Activated CD8-positive, alpha-beta T cell treated with anti-CD3 and anti-CD28 coated beads for 36 hours (primary cell): ENCODE results near the gene SH3BGR. TPM values are rescaled to one million over a fixed set of nuclear protein-coding genes. Genes with fewer than 3 reads are reported as not detected.

Experiments used
- ATAC-seq: fragments of 200-7000 bp; cut with Tn5 transposase; one replicate; pipeline ENCODE4 v1.10.0; 2021; ENCODE audit warnings: mild to moderate bottlenecking, moderate library complexity
- CTCF ChIA-PET: fragments of 350-600 bp; sonication (Branson Sonifier 250); formaldehyde crosslinking; loops from one replicate; lab custom pipeline; 2021; ENCODE audit warnings: antibody characterized with exemption; lab: Charles Lee
- POLR2A ChIA-PET: fragments of 350-600 bp; sonication (Branson Sonifier 250); formaldehyde crosslinking; loops from one replicate; lab custom pipeline; 2021; ENCODE audit warnings: antibody characterized with exemption; lab: Charles Lee
- DNase-seq: peaks from one replicate; pipeline ENCODE4 v3.0.0-alpha.2; 2020
- H3K27ac Mint-ChIP-seq: one replicate; pipeline ENCODE4 v1.8.0; 2021; ENCODE audit warnings: mild to moderate bottlenecking, mixed read lengths
- H3K27me3 Mint-ChIP-seq: one replicate; pipeline ENCODE4 v1.8.0; 2021; ENCODE audit warnings: mixed read lengths
- H3K36me3 Mint-ChIP-seq: one replicate; pipeline ENCODE4 v1.8.0; 2021; ENCODE audit warnings: low read depth, mixed read lengths
- H3K4me1 Mint-ChIP-seq: one replicate; pipeline ENCODE4 v1.8.0; 2021; ENCODE audit warnings: low read depth, mixed read lengths
- H3K4me3 Mint-ChIP-seq: one replicate; pipeline ENCODE4 v1.8.0; 2021; ENCODE audit warnings: mild to moderate bottlenecking, moderate library complexity, mixed read lengths
- H3K9me3 Mint-ChIP-seq: one replicate; pipeline ENCODE4 v1.8.0; 2021; ENCODE audit warnings: mixed read lengths
- intact Hi-C: fragments of 100-400 bp; cut with micrococcal nuclease; formaldehyde crosslinking; loops from one replicate; pipeline ENCODE4 v1.10.0; 2022
- total RNA-seq, 2 experiments: library from RNA; stranded (reverse); gene quantifications; one replicate each; pipeline ENCODE4 v1.2.3, GENCODE V29; 2021
- TF ChIP-seq, protein P1 (sequence below): fragments of 200-600 bp; IDR thresholded peaks from one replicate; pipeline ENCODE4 v1.8.0; 2022; ENCODE audit warnings: antibody characterized with exemption, mild to moderate bottlenecking

The SH3BGR gene
- total RNA-seq, 2 experiments from 2014 or later, result 4.5 to 4.8 TPM

DNA sequence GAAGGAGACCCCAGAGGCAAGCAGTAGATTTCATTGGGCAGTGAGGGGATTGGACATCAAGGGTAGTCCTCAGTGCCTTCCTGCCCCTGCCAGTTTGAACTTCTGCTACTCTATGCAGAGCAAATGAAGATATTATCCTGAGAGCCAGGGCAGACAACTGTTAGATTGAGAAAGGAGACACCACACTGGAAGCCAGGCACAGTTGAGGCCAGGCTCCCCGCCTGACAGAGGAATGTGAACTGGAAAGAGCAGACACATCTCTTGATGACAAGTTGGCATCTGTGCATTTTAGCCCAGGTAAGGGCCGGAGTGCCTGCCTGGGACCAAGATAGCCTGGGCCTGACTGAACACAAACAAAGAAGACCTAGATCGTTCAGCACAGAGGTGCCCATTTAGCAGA lies 16.0 kb downstream of the SH3BGR start:
- H3K4me3 Mint-ChIP-seq, result no peak overlapping the region
- DNase-seq, result no peak
- no peaks in the 10 kb centered on the region for H3K4me1 Mint-ChIP-seq
- no peak for ATAC-seq
- intact Hi-C loops, result no loop called here
- ChIA-PET CTCF (no interaction called here), POLR2A (no interaction called here)
- H3K9me3 Mint-ChIP-seq, result no peaks in the 10 kb centered on the region
- TF ChIP-seq, protein P1, sequence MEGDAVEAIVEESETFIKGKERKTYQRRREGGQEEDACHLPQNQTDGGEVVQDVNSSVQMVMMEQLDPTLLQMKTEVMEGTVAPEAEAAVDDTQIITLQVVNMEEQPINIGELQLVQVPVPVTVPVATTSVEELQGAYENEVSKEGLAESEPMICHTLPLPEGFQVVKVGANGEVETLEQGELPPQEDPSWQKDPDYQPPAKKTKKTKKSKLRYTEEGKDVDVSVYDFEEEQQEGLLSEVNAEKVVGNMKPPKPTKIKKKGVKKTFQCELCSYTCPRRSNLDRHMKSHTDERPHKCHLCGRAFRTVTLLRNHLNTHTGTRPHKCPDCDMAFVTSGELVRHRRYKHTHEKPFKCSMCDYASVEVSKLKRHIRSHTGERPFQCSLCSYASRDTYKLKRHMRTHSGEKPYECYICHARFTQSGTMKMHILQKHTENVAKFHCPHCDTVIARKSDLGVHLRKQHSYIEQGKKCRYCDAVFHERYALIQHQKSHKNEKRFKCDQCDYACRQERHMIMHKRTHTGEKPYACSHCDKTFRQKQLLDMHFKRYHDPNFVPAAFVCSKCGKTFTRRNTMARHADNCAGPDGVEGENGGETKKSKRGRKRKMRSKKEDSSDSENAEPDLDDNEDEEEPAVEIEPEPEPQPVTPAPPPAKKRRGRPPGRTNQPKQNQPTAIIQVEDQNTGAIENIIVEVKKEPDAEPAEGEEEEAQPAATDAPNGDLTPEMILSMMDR, result no peak
- no peaks in the 10 kb centered on the region for H3K27me3 Mint-ChIP-seq
- H3K27ac Mint-ChIP-seq, result no peak overlapping the region
- peaks cover 5% of the 10 kb centered on the region for H3K36me3 Mint-ChIP-seq

DNA sequence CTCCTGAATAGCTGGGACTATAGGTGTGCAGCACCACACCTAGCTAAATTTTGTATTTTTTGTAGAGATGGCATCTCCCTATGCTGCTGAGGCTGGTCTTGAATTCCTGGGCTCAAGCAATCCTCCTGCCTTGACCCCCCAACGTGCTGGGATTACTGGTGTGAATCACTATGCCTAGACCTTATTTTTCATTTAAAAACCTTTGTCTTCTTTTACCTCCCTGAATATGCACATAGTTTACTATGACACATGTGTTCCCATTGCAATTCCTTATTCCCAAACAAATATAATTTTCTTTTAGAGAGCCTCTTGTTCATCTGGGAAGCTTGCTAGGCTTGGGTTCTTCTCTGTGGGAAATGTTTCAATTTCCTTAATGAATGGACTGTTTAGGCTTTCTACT lies 16.8 kb downstream of the SH3BGR start:
- TF ChIP-seq, protein P1, result no peak
- Mint-ChIP-seq H3K9me3 (no peaks in the 10 kb centered on the region), H3K4me1 (no peaks in the 10 kb centered on the region), H3K27me3 (no peaks in the 10 kb centered on the region), H3K27ac (no peak overlapping the region), H3K36me3 (peaks cover 5% of the 10 kb centered on the region), H3K4me3 (no peak overlapping the region)
- ATAC-seq, result no peak
- DNase-seq, result no peak
- POLR2A ChIA-PET, result no interaction called here
- CTCF ChIA-PET, result no interaction called here
- intact Hi-C loops, result no loop called here

DNA sequence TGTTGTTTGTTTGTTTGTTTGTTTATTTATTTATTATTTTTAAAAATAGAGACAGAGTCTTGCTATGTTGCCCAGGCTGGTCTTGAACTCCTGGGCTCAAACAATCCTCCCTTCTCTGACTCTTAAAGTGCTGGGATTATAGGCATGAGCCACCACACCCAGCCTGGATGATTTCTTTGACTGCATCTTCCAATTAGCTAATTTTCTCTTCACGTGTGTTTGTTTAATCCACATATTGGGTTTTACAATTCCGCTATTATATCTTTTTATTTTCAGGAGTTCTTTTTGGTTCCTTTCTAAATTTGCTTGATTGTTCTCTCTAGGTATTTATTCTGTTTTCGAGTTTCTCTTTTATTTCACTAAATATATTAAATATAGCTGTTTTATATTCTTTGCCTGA lies 19.8 kb downstream of the SH3BGR start:
- ChIA-PET CTCF (interaction anchor here (0.6 to 1.5 kb wide), 2 partner anchors 46 to 1001 kb away, joined by 3 read pairs; no protein-coding TSS in a partner anchor), POLR2A (no interaction called here)
- no peaks in the 10 kb centered on the region for H3K9me3 Mint-ChIP-seq
- no peak for ATAC-seq
- no peak for DNase-seq
- no peaks in the 10 kb centered on the region for H3K36me3 Mint-ChIP-seq
- intact Hi-C loops, result no loop called here
- no peak overlapping the region for H3K27ac Mint-ChIP-seq
- no peaks in the 10 kb centered on the region for H3K27me3 Mint-ChIP-seq
- TF ChIP-seq, protein P1, result no peak
- no peak overlapping the region for H3K4me3 Mint-ChIP-seq
- no peaks in the 10 kb centered on the region for H3K4me1 Mint-ChIP-seq

DNA sequence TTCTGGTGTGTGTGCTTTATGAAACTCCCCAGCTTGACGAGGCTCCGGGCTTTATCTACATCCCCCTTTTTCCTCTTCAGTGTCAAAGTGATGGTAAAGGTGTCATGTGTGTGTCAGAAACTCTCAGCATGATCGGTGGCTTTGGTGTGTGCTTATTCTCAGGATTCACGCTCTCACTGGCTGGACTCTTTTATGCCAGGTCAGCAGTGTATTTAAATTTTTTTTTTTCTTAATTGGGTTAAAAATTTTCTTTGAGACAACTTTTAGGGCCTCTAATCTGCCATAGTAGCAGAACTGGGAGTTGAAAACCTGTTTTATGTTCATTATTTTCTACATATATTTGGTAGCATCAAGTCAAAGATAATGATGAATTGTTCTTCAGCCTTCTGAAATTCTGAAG lies 21.0 kb downstream of the SH3BGR start:
- no peaks in the 10 kb centered on the region for H3K4me1 Mint-ChIP-seq
- DNase-seq (no peak), ATAC-seq (no peak)
- H3K27ac Mint-ChIP-seq, result no peak overlapping the region
- H3K4me3 Mint-ChIP-seq, result no peak overlapping the region
- H3K36me3 Mint-ChIP-seq, result no peaks in the 10 kb centered on the region
- no peaks in the 10 kb centered on the region for H3K9me3 Mint-ChIP-seq
- TF ChIP-seq, protein P1, result no peak
- no peaks in the 10 kb centered on the region for H3K27me3 Mint-ChIP-seq
- intact Hi-C loops, result no loop called here
- ChIA-PET POLR2A (no interaction called here), CTCF (interaction anchor here (1.5 kb wide), 1 partner anchor 45 kb away, joined by 3 read pairs; no protein-coding TSS in a partner anchor)

DNA sequence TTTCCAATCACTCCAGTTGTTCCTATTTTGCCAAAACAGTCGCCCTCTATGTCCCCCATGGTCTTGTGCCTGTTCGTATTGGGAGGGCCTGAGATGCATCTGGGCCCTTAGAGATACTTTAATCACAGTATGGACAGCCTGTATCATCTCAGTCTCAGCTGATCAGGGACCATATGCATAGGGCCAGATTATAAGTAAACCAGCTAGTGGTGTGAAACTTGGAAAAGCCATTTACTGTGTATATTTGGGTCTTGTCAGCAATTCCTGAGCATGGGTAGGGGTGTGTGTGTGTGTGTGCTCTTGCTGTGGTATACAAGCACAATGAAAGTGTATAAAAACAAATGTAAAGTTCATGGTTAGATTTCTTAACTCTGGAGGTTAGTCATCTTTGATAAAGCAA lies 22.8 kb downstream of the SH3BGR start:
- Mint-ChIP-seq H3K27ac (no peak overlapping the region), H3K9me3 (no peaks in the 10 kb centered on the region), H3K4me3 (no peak overlapping the region), H3K27me3 (no peaks in the 10 kb centered on the region), H3K4me1 (no peaks in the 10 kb centered on the region), H3K36me3 (no peaks in the 10 kb centered on the region)
- no peak for ATAC-seq
- DNase-seq, result no peak
- intact Hi-C loops, result no loop called here
- ChIA-PET CTCF (interaction anchor here (1.3 kb wide), 1 partner anchor 44 kb away, joined by 5 read pairs; no protein-coding TSS in a partner anchor), POLR2A (no interaction called here)
- TF ChIP-seq, protein P1, result no peak
